B cell (primary cell): ENCODE results near the gene LPIN2. TPM values are rescaled to one million over a fixed set of nuclear protein-coding genes. Genes with fewer than 3 reads are reported as not detected.
A peak's percentile ranks its signal among the peaks of the same experiment; 100 is the strongest.

Experiments
- ATAC-seq: fragments of 200-7000 bp; cut with Tn5 transposase; one replicate; pipeline ENCODE4 v1.10.0; 2021; ENCODE audit warnings: low read depth, mild to moderate bottlenecking, moderate number of reproducible peaks, moderate library complexity
- CTCF ChIA-PET: fragments of 350-600 bp; sonication (Branson Sonifier 250); formaldehyde crosslinking; loops from one replicate; lab custom pipeline; 2021; ENCODE audit warnings: antibody characterized with exemption, inconsistent platforms; lab: Charles Lee
- POLR2A ChIA-PET: fragments of 350-600 bp; sonication (Branson Sonifier 250); formaldehyde crosslinking; loops from one replicate; lab custom pipeline; 2021; ENCODE audit warnings: antibody characterized with exemption; lab: Charles Lee
- DNase-seq: peaks from one replicate; pipeline ENCODE4 v3.0.0; 2013
- H2AFZ ChIP-seq: 2 replicates; pipeline ENCODE4 v1.6.1; 2012; ENCODE audit warnings: mild to moderate bottlenecking, low read depth, low read length; ENCODE audit not compliant: insufficient read depth, poor library complexity, severe bottlenecking
- H3K27ac ChIP-seq, 2 donors: 1 replicate in 1 of 2; 2 replicates in 1 of 2; pipeline ENCODE4 v1.5.1; 2012 to 2013; ENCODE audit warnings: low read length in 2 of 2, mild to moderate bottlenecking in 2 of 2, moderate library complexity in 1 of 2
- H3K27me3 ChIP-seq, 4 experiments: fragments of 200-600 bp in 1 of 4; sonication (generic) in 1 of 4; replicated peaks in 1 of 4; 1 replicate in 2 of 4; 2 replicates in 2 of 4; pipeline versions ENCODE4 v1.6.1 to v1.7.0; 2013 to 2016; ENCODE audit warnings: low read length in 3 of 4, mild to moderate bottlenecking in 2 of 4, mixed read lengths in 1 of 4, moderate library complexity in 1 of 4; ENCODE audit not compliant: insufficient read depth in 4 of 4, control insufficient read depth in 3 of 4; ENCODE audit errors: control extremely low read depth in 1 of 4
- H3K36me3 ChIP-seq, 2 experiments: replicated peaks in 1 of 2; 1 replicate in 1 of 2; 2 replicates in 1 of 2; pipeline versions ENCODE4 v1.6.1 to v1.7.1; 2013; ENCODE audit warnings: low read length in 1 of 2; ENCODE audit not compliant: insufficient read depth in 2 of 2, control insufficient read depth in 1 of 2; ENCODE audit errors: control extremely low read depth in 1 of 2, extremely low read depth in 1 of 2
- H3K4me1 ChIP-seq, 2 donors: fragments of 200-600 bp in 1 of 2; sonication (generic) in 1 of 2; 1 replicate in 1 of 2; 2 replicates in 1 of 2; pipeline versions ENCODE4 v1.5.1 to v1.6.1; 2013 to 2017; ENCODE audit warnings: low read length in 2 of 2; ENCODE audit not compliant: control insufficient read depth in 2 of 2, insufficient read depth in 2 of 2
- H3K4me2 ChIP-seq: replicated peaks from 2 replicates; pipeline ENCODE3; 2012; ENCODE audit warnings: mild to moderate bottlenecking, low read depth, low read length; ENCODE audit not compliant: poor library complexity, severe bottlenecking
- H3K4me3 ChIP-seq, 5 experiments: fragments of 200-600 bp in 1 of 5; sonication (generic) in 1 of 5; 1 replicate in 3 of 5; 2 replicates in 2 of 5; pipeline versions ENCODE4 v1.5.1 to v1.7.0; 2011 to 2016; ENCODE audit warnings: low read length in 4 of 5, mild to moderate bottlenecking in 4 of 5, low read depth in 2 of 5, control low read depth in 1 of 5, moderate library complexity in 1 of 5; ENCODE audit not compliant: insufficient read depth in 1 of 5; ENCODE audit errors: control extremely low read depth in 1 of 5, extremely low read depth in 1 of 5
- H3K79me2 ChIP-seq: fragments of 200-600 bp; sonication (generic); one replicate; pipeline ENCODE4 v1.6.0; 2016; ENCODE audit warnings: low read length; ENCODE audit not compliant: control insufficient read depth, insufficient read depth
- H3K9ac ChIP-seq: fragments of 200-600 bp; sonication (generic); 2 replicates; pipeline ENCODE4 v1.6.1; 2017; ENCODE audit warnings: mild to moderate bottlenecking, low read length, moderate library complexity
- H3K9me3 ChIP-seq, 3 donors: one replicate each; pipeline versions ENCODE4 v1.6.1 to v1.7.1; 2013; ENCODE audit warnings: low read length in 2 of 3; ENCODE audit not compliant: control insufficient read depth in 2 of 3, insufficient read depth in 1 of 3; ENCODE audit errors: control extremely low read depth in 1 of 3
- H4K20me1 ChIP-seq: 2 replicates; pipeline ENCODE4 v1.6.0; 2012; ENCODE audit warnings: mild to moderate bottlenecking, low read length; ENCODE audit not compliant: insufficient read depth, control insufficient read depth, poor library complexity, severe bottlenecking
- H3K27ac Mint-ChIP-seq: one replicate; pipeline ENCODE4 v1.8.0; 2021; ENCODE audit warnings: mixed read lengths
- H3K27me3 Mint-ChIP-seq: one replicate; pipeline ENCODE4 v1.8.0; 2021; ENCODE audit warnings: mixed read lengths
- H3K4me1 Mint-ChIP-seq: one replicate; pipeline ENCODE4 v1.8.0; 2021; ENCODE audit warnings: mixed read lengths
- H3K4me3 Mint-ChIP-seq: one replicate; pipeline ENCODE4 v1.8.0; 2021; ENCODE audit warnings: mixed read lengths
- H3K9me3 Mint-ChIP-seq: one replicate; pipeline ENCODE4 v1.8.0; 2022; ENCODE audit warnings: mixed read lengths; ENCODE audit not compliant: insufficient read depth
- CTCF ChIP-seq: fragments of 200-600 bp; IDR thresholded peaks from one replicate; pipeline ENCODE4 v1.8.0; 2022; ENCODE audit warnings: antibody characterized with exemption, mild to moderate bottlenecking
- EZH2 ChIP-seq: IDR thresholded peaks from 2 replicates; pipeline ENCODE4 v1.6.1; 2012; ENCODE audit warnings: borderline replicate concordance, low read depth, mild to moderate bottlenecking, moderate library complexity, low read length; ENCODE audit not compliant: insufficient read depth, poor library complexity, severe bottlenecking
- WGBS: methylation state at CpG from one replicate; pipeline ENCODE4 v1.1.5; 2013; ENCODE audit warnings: missing lambda C conversion rate; ENCODE audit not compliant: insufficient coverage; 5-methylcytosine and 5-hydroxymethylcytosine counted together
- intact Hi-C: fragments of 100-400 bp; cut with micrococcal nuclease; formaldehyde crosslinking; loops from one replicate; pipeline ENCODE4 v1.10.0; 2022
- polyA minus RNA-seq: library from RNA; depleted of rRNA, polyadenylated mRNA; stranded (reverse); fragments of >200 nt; gene quantifications from 2 replicates; pipeline ENCODE4 v1.2.3, GENCODE V29; 2012
- polyA plus RNA-seq: library from polyadenylated mRNA; depleted of rRNA; stranded (reverse); fragments of >200 nt; gene quantifications from 2 replicates; pipeline ENCODE4 v1.2.3, GENCODE V29; 2012
- total RNA-seq, 2 donors: library from RNA; stranded (reverse); fragments of 120-200 nt in 1 of 2; gene quantifications; 1 replicate in 1 of 2; 2 replicates in 1 of 2; pipeline versions ENCODE4 v1.2.3 to v1.2.4, GENCODE V29; 2013 to 2022

The LPIN2 gene
- total RNA-seq (31.0 and 32.9 TPM in 2 replicates), polyA plus RNA-seq (8.0 and 11.4 TPM in 2 replicates), polyA minus RNA-seq (17.0 and 17.5 TPM in 2 replicates)
- total RNA-seq (2013), result 15.1 TPM

- H3K9me3 Mint-ChIP-seq, result no peaks in the 10 kb centered on the region
- TF ChIP-seq CTCF (no peak), EZH2 (no peak)
- no peaks in the 10 kb centered on the region for H3K27me3 ChIP-seq
- ChIA-PET POLR2A (interaction anchor here (0.8 kb wide), 1 partner anchor 233 kb away, joined by 3 read pairs; no protein-coding TSS in a partner anchor), CTCF (interaction anchor here (0.8 kb wide), 1 partner anchor 233 kb away, joined by 6 read pairs; no protein-coding TSS in a partner anchor)
- H3K36me3 ChIP-seq, result no peaks in the 10 kb centered on the region
- H3K4me1 Mint-ChIP-seq, result peaks cover 55% of the 10 kb centered on the region
- H3K4me3 Mint-ChIP-seq, result peak within 1 kb of the TSS; percentile 93
- H3K4me2 ChIP-seq, result peak within 1 kb of the TSS; percentile 87
- peak; percentile 83 for ATAC-seq
- H3K4me3 ChIP-seq, result peak within 1 kb of the TSS; percentile 43 to 75 (median 73)
- H2AFZ ChIP-seq, result peak within 1 kb of the TSS; percentile 73
- WGBS, result under 1% methylated on average over 71 of the region's 78 CpGs
- H3K4me1 ChIP-seq, result peaks cover 51 to 54% of the 10 kb centered on the region in 2 donors
- H4K20me1 ChIP-seq, result no peaks in the 10 kb centered on the region
- peak; percentile 96 for DNase-seq
- H3K27ac ChIP-seq, result peak within 1 kb of the TSS; percentile 74 to 82
- intact Hi-C loops, result loop anchor here (1.0 to 5.0 kb wide), 4 partner anchors 52 to 356 kb away; partner anchors contain the start of genes MYL12B and SMCHD1
- H3K9me3 ChIP-seq, result peaks cover 0 to 2% (median 0%) of the 10 kb centered on the region in 3 donors
- H3K27me3 Mint-ChIP-seq, result no peaks in the 10 kb centered on the region
- H3K79me2 ChIP-seq, result peaks cover 41% of the 10 kb centered on the region
- H3K9ac ChIP-seq, result peak within 1 kb of the TSS; percentile 75
- H3K27ac Mint-ChIP-seq, result peak within 1 kb of the TSS; percentile 89
Observed at GRCh38 chr18:3013024-3013804, at the start of gene LPIN2. TSS of gene LPIN2 (minus strand) at chr18:3013144. CDS start at chr18:2960840, 52,304 bp downstream.
